Upper lobe of right lung (tissue), 1 donor: ENCODE data around the gene TNNI3. TPM values are rescaled to one million over a fixed set of nuclear protein-coding genes. Genes with fewer than 3 reads are reported as not detected.
"Not testable (repeated sequence)": the region's sequence is repeated elsewhere in the genome, so short reads cannot be mapped to it uniquely, and the experiment has no call there.

Experiments used
- ATAC-seq: fragments of 200-7000 bp; cut with Tn5 transposase; one replicate; pipeline ENCODE4 v1.9.1; 2020; ENCODE audit warnings: mild to moderate bottlenecking, moderate library complexity
- DNase-seq: peaks from one replicate; pipeline ENCODE4 v3.0.0-alpha.2; 2020
- H3K27ac ChIP-seq: fragments of 200-600 bp; one replicate; pipeline ENCODE4 v1.8.0; 2022
- H3K27me3 ChIP-seq: fragments of 200-600 bp; one replicate; pipeline ENCODE4 v1.8.0; 2022; ENCODE audit warnings: mild to moderate bottlenecking
- H3K36me3 ChIP-seq: fragments of 200-600 bp; one replicate; pipeline ENCODE4 v1.8.0; 2022
- H3K4me1 ChIP-seq: fragments of 200-600 bp; one replicate; pipeline ENCODE4 v1.8.0; 2022
- H3K4me3 ChIP-seq: fragments of 200-600 bp; one replicate; pipeline ENCODE4 v1.8.0; 2022; ENCODE audit warnings: mild to moderate bottlenecking
- H3K9me3 ChIP-seq: fragments of 200-600 bp; one replicate; pipeline ENCODE4 v1.8.0; 2022
- CTCF ChIP-seq: fragments of 200-600 bp; IDR thresholded peaks from one replicate; pipeline ENCODE4 v1.8.0; 2022; ENCODE audit warnings: antibody characterized with exemption
- intact Hi-C: fragments of 100-400 bp; cut with DNase I; formaldehyde crosslinking; loops from one replicate; pipeline ENCODE4 v1.11.0; 2022
- total RNA-seq: library from RNA; stranded (reverse); fragmentation: NEBNext Ultra II Directional; extraction: Animal tissue kit (Norgen Biotek cat#: 25700); gene quantifications from one replicate; pipeline ENCODE4 v1.2.1, GENCODE V29; 2021
- donor health status: DM: no; HTN: yes; CAD: no; lungs with severe emphysema.

Gene TNNI3
- total RNA-seq, 1 donor from 2014 or later = not detected

- TF ChIP-seq CTCF = peak; percentile 79
- intact Hi-C loops = no loop called here
- Histone ChIP-seq H3K4me1 (no peaks in the 10 kb centered on the region), H3K9me3 (no peaks in the 10 kb centered on the region), H3K27me3 (peaks cover 66% of the 10 kb centered on the region), H3K27ac (no peak overlapping the region), H3K4me3 (no peak overlapping the region), H3K36me3 (no peaks in the 10 kb centered on the region)
- ATAC-seq = peak; percentile 96
- peak; percentile 95 for DNase-seq
These were observed 2.8 kb upstream of the TNNI3 start for GRCh38 chr19:55160128-55160985.

- DNase-seq = no peak
- Histone ChIP-seq H3K4me3 (no peak overlapping the region), H3K27ac (no peak overlapping the region), H3K4me1 (no peaks in the 10 kb centered on the region), H3K27me3 (peaks cover 57% of the 10 kb centered on the region), H3K36me3 (no peaks in the 10 kb centered on the region), H3K9me3 (no peaks in the 10 kb centered on the region)
- no peak for ATAC-seq
- no peak for TF ChIP-seq CTCF
- intact Hi-C loops = no loop called here
These were observed 1.6 kb upstream of the TNNI3 start for GRCh38 chr19:55158848-55159749.

GRCh38 chr19:55158423-55158822 lies 891 bp upstream of the TNNI3 start:
- no peak for ATAC-seq
- intact Hi-C loops = no loop called here
- no peaks in the 10 kb centered on the region for H3K9me3 ChIP-seq
- H3K4me1 ChIP-seq = no peaks in the 10 kb centered on the region
- DNase-seq = no peak
- H3K27me3 ChIP-seq = peaks cover 51% of the 10 kb centered on the region
- H3K36me3 ChIP-seq = no peaks in the 10 kb centered on the region
- no peak overlapping the region for H3K27ac ChIP-seq
- no peak overlapping the region for H3K4me3 ChIP-seq
- TF ChIP-seq CTCF = no peak

GRCh38 chr19:55156202-55157063 lies 1.1 kb downstream of the TNNI3 start:
- Histone ChIP-seq H3K4me1 (no peaks in the 10 kb centered on the region), H3K9me3 (no peaks in the 10 kb centered on the region), H3K4me3 (no peak overlapping the region), H3K27ac (no peak overlapping the region), H3K27me3 (peaks cover 32% of the 10 kb centered on the region), H3K36me3 (no peaks in the 10 kb centered on the region)
- TF ChIP-seq CTCF = no peak
- peak; percentile 79 for DNase-seq
- peak; percentile 54 for ATAC-seq
- intact Hi-C loops = no loop called here

- H3K9me3 ChIP-seq, H3K27ac ChIP-seq, H3K36me3 ChIP-seq, ATAC-seq, DNase-seq, H3K4me1 ChIP-seq, H3K4me3 ChIP-seq, intact Hi-C loops: not testable (repeated sequence)
- peaks cover 27% of the 10 kb centered on the region for H3K27me3 ChIP-seq
These were observed 1.7 kb downstream of the TNNI3 start for GRCh38 chr19:55155784-55156183.
